Measurements from ENCODE around the gene SHISA9.

GRCh38 chr16:13021996-13022395 lies 120.6 kb downstream of the SHISA9 start:
- TF ChIP-seq, protein P1, sequence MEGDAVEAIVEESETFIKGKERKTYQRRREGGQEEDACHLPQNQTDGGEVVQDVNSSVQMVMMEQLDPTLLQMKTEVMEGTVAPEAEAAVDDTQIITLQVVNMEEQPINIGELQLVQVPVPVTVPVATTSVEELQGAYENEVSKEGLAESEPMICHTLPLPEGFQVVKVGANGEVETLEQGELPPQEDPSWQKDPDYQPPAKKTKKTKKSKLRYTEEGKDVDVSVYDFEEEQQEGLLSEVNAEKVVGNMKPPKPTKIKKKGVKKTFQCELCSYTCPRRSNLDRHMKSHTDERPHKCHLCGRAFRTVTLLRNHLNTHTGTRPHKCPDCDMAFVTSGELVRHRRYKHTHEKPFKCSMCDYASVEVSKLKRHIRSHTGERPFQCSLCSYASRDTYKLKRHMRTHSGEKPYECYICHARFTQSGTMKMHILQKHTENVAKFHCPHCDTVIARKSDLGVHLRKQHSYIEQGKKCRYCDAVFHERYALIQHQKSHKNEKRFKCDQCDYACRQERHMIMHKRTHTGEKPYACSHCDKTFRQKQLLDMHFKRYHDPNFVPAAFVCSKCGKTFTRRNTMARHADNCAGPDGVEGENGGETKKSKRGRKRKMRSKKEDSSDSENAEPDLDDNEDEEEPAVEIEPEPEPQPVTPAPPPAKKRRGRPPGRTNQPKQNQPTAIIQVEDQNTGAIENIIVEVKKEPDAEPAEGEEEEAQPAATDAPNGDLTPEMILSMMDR (IDR thresholded peaks at IDR 0.05): no peak
- no peak for TF ChIP-seq POLR2A (IDR thresholded peaks at IDR 0.05; ENCODE audit: low read depth)

Data from esophagus muscularis mucosa (tissue), 3 donors.